BLaER1 (cell line): ENCODE data around the gene GPLD1.
"Not testable (repeated sequence)": the region's sequence is repeated elsewhere in the genome, so short reads cannot be mapped to it uniquely, and the experiment has no call there.

Experiments
- H3K27ac ChIP-seq: shearing (Covaris generic); formaldehyde crosslinking; 2 replicates; pipeline ENCODE4 v1.8.1; 2022
- H3K27me3 ChIP-seq: shearing (Covaris generic); formaldehyde crosslinking; 2 replicates; pipeline ENCODE4 v1.8.1; 2022
- H3K36me3 ChIP-seq: shearing (Covaris generic); formaldehyde crosslinking; 2 replicates; pipeline ENCODE4 v1.8.1; 2022
- H3K4me1 ChIP-seq: shearing (Covaris generic); formaldehyde crosslinking; 2 replicates; pipeline ENCODE4 v1.8.1; 2022
- H3K4me2 ChIP-seq: shearing (Covaris generic); formaldehyde crosslinking; 2 replicates; pipeline ENCODE4 v1.8.1; 2022
- H3K4me3 ChIP-seq: shearing (Covaris generic); formaldehyde crosslinking; 2 replicates; pipeline ENCODE4 v1.8.1; 2022
- H3K9ac ChIP-seq: shearing (Covaris generic); formaldehyde crosslinking; 2 replicates; pipeline ENCODE4 v1.8.1; 2022
- H3K9me3 ChIP-seq: shearing (Covaris generic); formaldehyde crosslinking; 2 replicates; pipeline ENCODE4 v1.8.1; 2022
- H4K20me1 ChIP-seq: shearing (Covaris generic); formaldehyde crosslinking; 2 replicates; pipeline ENCODE4 v1.8.1; 2022
- Cebpa-rat ChIP-seq: shearing (Covaris generic); IDR thresholded peaks from 2 replicates; pipeline ENCODE4 v1.8.1; 2022

Gene GPLD1

GRCh38 chr6:24391756-24392405 is 97.5 kb downstream of the GPLD1 start:
- Histone ChIP-seq H3K4me2 (peak overlapping the region; percentile 57), H3K9me3 (peaks cover 16% of the 10 kb centered on the region), H4K20me1 (no peaks in the 10 kb centered on the region; the same call in 1 of the 2 replicates), H3K4me3 (no peak overlapping the region), H3K27ac (no peak overlapping the region), H3K9ac (no peak overlapping the region), H3K27me3 (peaks cover 7% of the 10 kb centered on the region; the same call in 1 of the 2 replicates), H3K4me1 (peaks cover 16% of the 10 kb centered on the region), H3K36me3 (no peaks in the 10 kb centered on the region)
- TF ChIP-seq Cebpa-rat, result no peak

GRCh38 chr6:24391208-24391607 is 98.2 kb downstream of the GPLD1 start:
- H3K4me1 ChIP-seq, result peaks cover 16% of the 10 kb centered on the region
- no peaks in the 10 kb centered on the region; the same call in 1 of the 2 replicates for H4K20me1 ChIP-seq
- no peak overlapping the region for H3K4me3 ChIP-seq
- no peak overlapping the region for H3K27ac ChIP-seq
- peaks cover 9% of the 10 kb centered on the region for H3K9me3 ChIP-seq
- H3K4me2 ChIP-seq, result peak overlapping the region; percentile 57
- H3K9ac ChIP-seq, result no peak overlapping the region
- no peak for TF ChIP-seq Cebpa-rat
- no peaks in the 10 kb centered on the region for H3K36me3 ChIP-seq
- H3K27me3 ChIP-seq, result peaks cover 7% of the 10 kb centered on the region; the same call in 1 of the 2 replicates

- no peak overlapping the region for H3K9ac ChIP-seq
- H3K4me1 ChIP-seq, result peaks cover 16% of the 10 kb centered on the region
These were observed 101.6 kb downstream of the GPLD1 start for GRCh38 chr6:24387818-24388217.

GRCh38 chr6:24385536-24386269 is 103.7 kb downstream of the GPLD1 start:
- no peaks in the 10 kb centered on the region for H3K9me3 ChIP-seq
- H3K27me3 ChIP-seq, result no peaks in the 10 kb centered on the region
- H3K4me1 ChIP-seq, result peaks cover 6% of the 10 kb centered on the region; the same call in 1 of the 2 replicates
- H4K20me1 ChIP-seq, result no peaks in the 10 kb centered on the region
- no peaks in the 10 kb centered on the region for H3K36me3 ChIP-seq
- no peak overlapping the region for H3K4me2 ChIP-seq
- no peak overlapping the region for H3K4me3 ChIP-seq
- H3K27ac ChIP-seq, result no peak overlapping the region
- H3K9ac ChIP-seq, result no peak overlapping the region
- TF ChIP-seq Cebpa-rat, result no peak

More at GRCh38 chr6:24387818-24388217, 101.6 kb downstream of the GPLD1 start:
- Histone ChIP-seq H3K4me2 (no peak overlapping the region), H3K36me3 (no peaks in the 10 kb centered on the region), H3K9me3 (no peaks in the 10 kb centered on the region), H3K4me3 (no peak overlapping the region), H4K20me1 (no peaks in the 10 kb centered on the region; the same call in 1 of the 2 replicates), H3K27ac (no peak overlapping the region), H3K27me3 (peaks cover 1% of the 10 kb centered on the region; the same call in 1 of the 2 replicates)
- no peak for TF ChIP-seq Cebpa-rat

- H3K9ac ChIP-seq, H3K4me1 ChIP-seq, H3K27me3 ChIP-seq: not testable (repeated sequence)
These were observed 104.8 kb downstream of the GPLD1 start for GRCh38 chr6:24384369-24385130.

GRCh38 chr6:24382891-24383494 is 106.4 kb downstream of the GPLD1 start:
- not testable (repeated sequence) for H3K4me2 ChIP-seq

More at GRCh38 chr6:24384369-24385130, 104.8 kb downstream of the GPLD1 start:
- not testable (repeated sequence) for H3K4me2 ChIP-seq, H3K36me3 ChIP-seq, H3K27ac ChIP-seq, H3K9me3 ChIP-seq, H3K4me3 ChIP-seq, H4K20me1 ChIP-seq

GRCh38 chr6:24382220-24382540 is 107.2 kb downstream of the GPLD1 start:
- TF ChIP-seq Cebpa-rat, result no peak
- Histone ChIP-seq H4K20me1 (no peaks in the 10 kb centered on the region), H3K9ac (no peak overlapping the region), H3K4me2 (no peak overlapping the region), H3K9me3 (no peaks in the 10 kb centered on the region), H3K4me3 (no peak overlapping the region), H3K27me3 (no peaks in the 10 kb centered on the region), H3K4me1 (peaks cover 6% of the 10 kb centered on the region; the same call in 1 of the 2 replicates), H3K36me3 (no peaks in the 10 kb centered on the region), H3K27ac (no peak overlapping the region)

More at GRCh38 chr6:24382891-24383494, 106.4 kb downstream of the GPLD1 start:
- H3K9ac ChIP-seq, H3K36me3 ChIP-seq, H3K9me3 ChIP-seq, H3K4me1 ChIP-seq, H3K4me3 ChIP-seq, H3K27me3 ChIP-seq, H4K20me1 ChIP-seq, H3K27ac ChIP-seq: not testable (repeated sequence)

GRCh38 chr6:24381476-24382219 is 107.7 kb downstream of the GPLD1 start:
- Histone ChIP-seq H3K4me3 (no peak overlapping the region), H3K4me1 (peaks cover 6% of the 10 kb centered on the region; the same call in 1 of the 2 replicates), H3K36me3 (no peaks in the 10 kb centered on the region), H3K9ac (no peak overlapping the region), H3K27ac (no peak overlapping the region), H3K27me3 (no peaks in the 10 kb centered on the region), H3K9me3 (no peaks in the 10 kb centered on the region), H4K20me1 (no peaks in the 10 kb centered on the region), H3K4me2 (no peak overlapping the region)
- TF ChIP-seq Cebpa-rat, result no peak

GRCh38 chr6:24378473-24379097 is 110.8 kb downstream of the GPLD1 start:
- no peaks in the 10 kb centered on the region for H3K27me3 ChIP-seq
- no peak overlapping the region for H3K4me3 ChIP-seq
- H4K20me1 ChIP-seq, result no peaks in the 10 kb centered on the region
- no peaks in the 10 kb centered on the region for H3K36me3 ChIP-seq
- no peaks in the 10 kb centered on the region for H3K9me3 ChIP-seq
- no peak overlapping the region for H3K4me2 ChIP-seq
- H3K4me1 ChIP-seq, result peaks cover 6% of the 10 kb centered on the region; the same call in 1 of the 2 replicates
- no peak overlapping the region for H3K27ac ChIP-seq
- H3K9ac ChIP-seq, result no peak overlapping the region
- no peak for TF ChIP-seq Cebpa-rat
